Trophoblast cell (in vitro differentiated cells and primary cell): ENCODE measurements around the gene TMCO2.
"Not testable (repeated sequence)": the region's sequence is repeated elsewhere in the genome, so short reads cannot be mapped to it uniquely, and the experiment has no call there.

ENCODE experiments used
- DNase-seq, 2 donors: peaks; one replicate each; pipeline ENCODE4 v3.0.0-alpha.2; 2016
- H2AFZ ChIP-seq: 2 replicates; pipeline ENCODE4 v1.6.1; 2013; ENCODE audit warnings: low read length, moderate library complexity, mild to moderate bottlenecking; ENCODE audit not compliant: insufficient read depth, poor library complexity
- H2AK5ac ChIP-seq: 2 replicates; pipeline ENCODE4 v1.6.1; 2013; ENCODE audit warnings: mild to moderate bottlenecking, low read length
- H2BK120ac ChIP-seq: 2 replicates; pipeline ENCODE4 v1.6.1; 2013; ENCODE audit warnings: low read length, mild to moderate bottlenecking, moderate library complexity; ENCODE audit not compliant: insufficient read depth, poor library complexity
- H2BK12ac ChIP-seq: 2 replicates; pipeline ENCODE4 v1.6.1; 2013; ENCODE audit warnings: mild to moderate bottlenecking, low read length, moderate library complexity
- H2BK5ac ChIP-seq: 2 replicates; pipeline ENCODE4 v1.6.1; 2013; ENCODE audit warnings: low read length, low read depth, moderate library complexity, mild to moderate bottlenecking; ENCODE audit not compliant: poor library complexity
- H3K14ac ChIP-seq: 2 replicates; pipeline ENCODE4 v1.6.1; 2013; ENCODE audit warnings: mild to moderate bottlenecking, low read length
- H3K18ac ChIP-seq: 2 replicates; pipeline ENCODE4 v1.6.1; 2013; ENCODE audit warnings: mild to moderate bottlenecking, low read length
- H3K23ac ChIP-seq: 2 replicates; pipeline ENCODE4 v1.6.1; 2013; ENCODE audit warnings: low read length
- H3K27ac ChIP-seq: 2 replicates; pipeline ENCODE4 v1.5.1; 2013; ENCODE audit warnings: low read depth, mild to moderate bottlenecking, inconsistent platforms, low read length, moderate library complexity
- H3K27me3 ChIP-seq: 2 replicates; pipeline ENCODE4 v1.6.1; 2013; ENCODE audit warnings: inconsistent platforms, mild to moderate bottlenecking, low read length, moderate library complexity; ENCODE audit not compliant: insufficient read depth
- H3K36me3 ChIP-seq, 2 experiments: 1 replicate in 1 of 2; 2 replicates in 1 of 2; pipeline ENCODE4 v1.6.1; 2013; ENCODE audit warnings: low read length in 2 of 2, mild to moderate bottlenecking in 2 of 2, moderate library complexity in 1 of 2; ENCODE audit not compliant: insufficient read depth in 2 of 2, control insufficient read depth in 1 of 2
- H3K4ac ChIP-seq: 2 replicates; pipeline ENCODE4 v1.6.1; 2013; ENCODE audit warnings: low read depth, mild to moderate bottlenecking, low read length, moderate library complexity
- H3K4me1 ChIP-seq, 2 experiments: 1 replicate in 1 of 2; 2 replicates in 1 of 2; pipeline ENCODE4 v1.6.1; 2013; ENCODE audit warnings: low read length in 2 of 2, mild to moderate bottlenecking in 2 of 2, moderate library complexity in 1 of 2; ENCODE audit not compliant: insufficient read depth in 2 of 2, control insufficient read depth in 1 of 2
- H3K4me2 ChIP-seq: 2 replicates; pipeline ENCODE4 v1.6.1; 2013; ENCODE audit warnings: inconsistent platforms, mild to moderate bottlenecking, low read length, moderate library complexity
- H3K4me3 ChIP-seq: 2 replicates; pipeline ENCODE4 v1.5.1; 2013; ENCODE audit warnings: mild to moderate bottlenecking, low read depth, low read length, inconsistent platforms
- H3K79me1 ChIP-seq: one replicate; pipeline ENCODE4 v1.6.1; 2013; ENCODE audit warnings: low read length
- H3K79me2 ChIP-seq: 2 replicates; pipeline ENCODE4 v1.6.1; 2013; ENCODE audit warnings: low read length, mild to moderate bottlenecking; ENCODE audit not compliant: control insufficient read depth, insufficient read depth, poor library complexity
- H3K9ac ChIP-seq: 2 replicates; pipeline ENCODE4 v1.6.1; 2013; ENCODE audit warnings: mild to moderate bottlenecking, low read length
- H3K9me3 ChIP-seq: 2 replicates; pipeline ENCODE4 v1.6.1; 2013; ENCODE audit warnings: low read depth, mild to moderate bottlenecking, control low read depth, inconsistent platforms, low read length; ENCODE audit not compliant: insufficient read depth
- H4K12ac ChIP-seq: 2 replicates; pipeline ENCODE4 v1.6.1; 2013; ENCODE audit warnings: low read depth, mild to moderate bottlenecking, low read length, moderate library complexity
- H4K8ac ChIP-seq: 2 replicates; pipeline ENCODE4 v1.6.1; 2013; ENCODE audit warnings: low read depth, mild to moderate bottlenecking, low read length, moderate library complexity
- H4K91ac ChIP-seq: one replicate; pipeline ENCODE4 v1.6.1; 2013; ENCODE audit warnings: low read depth, mild to moderate bottlenecking, low read length, moderate library complexity
- WGBS: extraction: QIAGEN DNeasy Blood & Tissue Kit; methylation state at CpG from one replicate; pipeline ENCODE4 v1.1.7; 2013; ENCODE audit warnings: missing lambda C conversion rate; ENCODE audit not compliant: insufficient read length, insufficient coverage; ENCODE audit errors: extremely low coverage; 5-methylcytosine and 5-hydroxymethylcytosine counted together

Gene TMCO2

GRCh38 chr1:40218333-40218732 is 29.4 kb upstream of the TMCO2 start:
- Histone ChIP-seq H2AK5ac (no peak overlapping the region), H2BK5ac (no peak overlapping the region), H2BK120ac (no peak overlapping the region), H3K27me3 (no peaks in the 10 kb centered on the region), H3K9me3 (no peaks in the 10 kb centered on the region), H3K14ac (no peak overlapping the region), H3K4ac (no peak overlapping the region), H3K27ac (no peak overlapping the region), H3K9ac (no peak overlapping the region), H3K4me2 (no peak overlapping the region), H3K18ac (no peak overlapping the region), H2BK12ac (no peak overlapping the region), H3K79me1 (no peaks in the 10 kb centered on the region), H3K36me3 (peaks cover 3 to 4% of the 10 kb centered on the region in 2 experiments), H4K12ac (no peak overlapping the region), H2AFZ (no peak overlapping the region), H3K4me3 (no peak overlapping the region), H3K79me2 (no peaks in the 10 kb centered on the region), H4K8ac (no peak overlapping the region), H4K91ac (no peak overlapping the region), H3K23ac (no peak overlapping the region), H3K4me1 (no peaks in the 10 kb centered on the region)
- no CpG with 5 or more reads among the region's 5 CpGs for WGBS
- no peak for DNase-seq

- not testable (repeated sequence) for H3K9me3 ChIP-seq, H3K4me3 ChIP-seq, H2BK5ac ChIP-seq, H3K14ac ChIP-seq, H3K36me3 ChIP-seq, DNase-seq, H2AFZ ChIP-seq, H3K4me2 ChIP-seq, H2BK12ac ChIP-seq, H3K4ac ChIP-seq, H3K27ac ChIP-seq, H3K9ac ChIP-seq, H3K4me1 ChIP-seq, H4K12ac ChIP-seq, H3K79me1 ChIP-seq, H3K18ac ChIP-seq, H4K91ac ChIP-seq, H3K27me3 ChIP-seq, H2BK120ac ChIP-seq, H3K79me2 ChIP-seq, H2AK5ac ChIP-seq, H3K23ac ChIP-seq, H4K8ac ChIP-seq
- WGBS, result no CpG with 5 or more reads among the region's 18 CpGs
Observed at GRCh38 chr1:40221471-40221905, 26.2 kb upstream of the TMCO2 start.

GRCh38 chr1:40221977-40222772 is 25.6 kb upstream of the TMCO2 start:
- H2BK5ac ChIP-seq, result no peak overlapping the region
- H3K18ac ChIP-seq, result no peak overlapping the region
- H3K9me3 ChIP-seq, result no peaks in the 10 kb centered on the region
- no peak overlapping the region for H3K14ac ChIP-seq
- H3K27me3 ChIP-seq, result no peaks in the 10 kb centered on the region
- no peaks in the 10 kb centered on the region for H3K4me1 ChIP-seq
- no peak overlapping the region for H2AFZ ChIP-seq
- H2BK120ac ChIP-seq, result no peak overlapping the region
- H4K8ac ChIP-seq, result no peak overlapping the region
- no peaks in the 10 kb centered on the region for H3K79me2 ChIP-seq
- H3K23ac ChIP-seq, result no peak overlapping the region
- H2AK5ac ChIP-seq, result no peak overlapping the region
- no peak for DNase-seq
- H3K36me3 ChIP-seq, result peaks cover 1 to 2% of the 10 kb centered on the region in 2 experiments
- H3K79me1 ChIP-seq, result no peaks in the 10 kb centered on the region
- H3K4me2 ChIP-seq, result no peak overlapping the region
- no peak overlapping the region for H3K9ac ChIP-seq
- no CpG with 5 or more reads among the region's 3 CpGs for WGBS
- H3K27ac ChIP-seq, result no peak overlapping the region
- no peak overlapping the region for H3K4ac ChIP-seq
- no peak overlapping the region for H3K4me3 ChIP-seq
- H4K12ac ChIP-seq, result no peak overlapping the region
- no peak overlapping the region for H2BK12ac ChIP-seq
- no peak overlapping the region for H4K91ac ChIP-seq

- no CpG with 5 or more reads among the region's 6 CpGs for WGBS
- H3K9ac ChIP-seq, result no peak overlapping the region
- H3K4me1 ChIP-seq, result no peaks in the 10 kb centered on the region
- H4K8ac ChIP-seq, result no peak overlapping the region
- no peak overlapping the region for H3K4me3 ChIP-seq
- DNase-seq, result no peak
- H3K79me1 ChIP-seq, result no peaks in the 10 kb centered on the region
- H3K9me3 ChIP-seq, result no peaks in the 10 kb centered on the region
- no peak overlapping the region for H4K12ac ChIP-seq
- no peak overlapping the region for H2AFZ ChIP-seq
- no peaks in the 10 kb centered on the region for H3K79me2 ChIP-seq
- no peak overlapping the region for H4K91ac ChIP-seq
- no peak overlapping the region for H3K4ac ChIP-seq
- H3K14ac ChIP-seq, result no peak overlapping the region
- H2BK5ac ChIP-seq, result no peak overlapping the region
- H2AK5ac ChIP-seq, result no peak overlapping the region
- H3K36me3 ChIP-seq, result peaks cover 0 to 6% of the 10 kb centered on the region in 2 experiments
- H3K23ac ChIP-seq, result no peak overlapping the region
- H2BK120ac ChIP-seq, result no peak overlapping the region
- no peak overlapping the region for H2BK12ac ChIP-seq
- H3K27ac ChIP-seq, result no peak overlapping the region
- H3K4me2 ChIP-seq, result no peak overlapping the region
- H3K27me3 ChIP-seq, result no peaks in the 10 kb centered on the region
- no peak overlapping the region for H3K18ac ChIP-seq
Observed at GRCh38 chr1:40224040-40224439, 23.7 kb upstream of the TMCO2 start.
